Loucy (cell line): ENCODE results near the gene PPP2R2B.

Experiments used
- H2AFZ ChIP-seq: fragments of 200-600 bp; sonication (generic); 2 replicates; pipeline ENCODE4 v1.6.0; 2016; ENCODE audit warnings: antibody characterized with exemption, mild to moderate bottlenecking, low read length, moderate library complexity
- H3F3A ChIP-seq: fragments of 200-600 bp; 2 replicates; pipeline ENCODE4 v1.6.0; 2016; ENCODE audit warnings: antibody characterized with exemption, low read depth, mild to moderate bottlenecking
- H3K27me3 ChIP-seq: fragments of 200-600 bp; sonication (generic); 2 replicates; pipeline ENCODE4 v1.6.1; 2014; ENCODE audit warnings: low read length, mild to moderate bottlenecking; ENCODE audit not compliant: insufficient read depth, poor library complexity, severe bottlenecking
- H3K36me3 ChIP-seq: fragments of 200-600 bp; sonication (generic); 2 replicates; pipeline ENCODE4 v1.6.1; 2016; ENCODE audit warnings: low read length; ENCODE audit not compliant: insufficient read depth
- H3K4me1 ChIP-seq: fragments of 200-600 bp; sonication (generic); 2 replicates; pipeline ENCODE4 v1.5.1; 2014; ENCODE audit warnings: low read length, mild to moderate bottlenecking; ENCODE audit not compliant: insufficient read depth, poor library complexity, severe bottlenecking
- H3K4me2 ChIP-seq: fragments of 200-600 bp; sonication (generic); 2 replicates; pipeline ENCODE4 v1.6.0; 2014; ENCODE audit warnings: antibody characterized with exemption, low read length, low read depth, mild to moderate bottlenecking; ENCODE audit not compliant: poor library complexity, severe bottlenecking
- H3K4me3 ChIP-seq: fragments of 200-600 bp; sonication (generic); 2 replicates; pipeline ENCODE4 v1.5.1; 2014; ENCODE audit warnings: low read length, mild to moderate bottlenecking, mixed read lengths; ENCODE audit not compliant: poor library complexity, severe bottlenecking
- H3K79me2 ChIP-seq: fragments of 200-600 bp; sonication (generic); 2 replicates; pipeline ENCODE4 v1.6.1; 2014; ENCODE audit warnings: low read length; ENCODE audit not compliant: insufficient read depth
- H3K9ac ChIP-seq: fragments of 200-600 bp; sonication (generic); 2 replicates; pipeline ENCODE4 v1.6.0; 2014; ENCODE audit warnings: mild to moderate bottlenecking, low read depth, low read length, moderate library complexity; ENCODE audit not compliant: poor library complexity, severe bottlenecking
- H3K9me2 ChIP-seq: fragments of 200-600 bp; sonication (generic); replicated peaks from 2 replicates; pipeline ENCODE4 v1.6.1; 2016; ENCODE audit warnings: low read depth, low read length, mixed read lengths
- H3K9me3 ChIP-seq: fragments of 200-600 bp; sonication (generic); 2 replicates; pipeline ENCODE4 v1.6.1; 2014; ENCODE audit warnings: mild to moderate bottlenecking, antibody characterized with exemption, low read length, low read depth; ENCODE audit not compliant: insufficient read depth
- H4K20me1 ChIP-seq: fragments of 200-600 bp; sonication (generic); 2 replicates; pipeline ENCODE4 v1.6.0; 2014; ENCODE audit warnings: antibody characterized with exemption, low read length, mild to moderate bottlenecking; ENCODE audit not compliant: insufficient read depth, poor library complexity, severe bottlenecking
- CTCF ChIP-seq: fragments of 200-600 bp; sonication (generic); conservative IDR thresholded peaks from 2 replicates; pipeline ENCODE4 v1.5.1; 2014; ENCODE audit warnings: mild to moderate bottlenecking, antibody characterized with exemption, low read length
- EZH2phosphoT487 ChIP-seq: fragments of 200-600 bp; IDR thresholded peaks from 2 replicates; pipeline ENCODE4 v1.6.1; 2018; ENCODE audit warnings: antibody characterized with exemption, mild to moderate bottlenecking, moderate library complexity, borderline replicate concordance

Gene PPP2R2B

GRCh38 chr5:146799231-146799630, 79.3 kb downstream of the PPP2R2B start:
- Histone ChIP-seq H3K27me3 (no peaks in the 10 kb centered on the region), H3K4me2 (no peak overlapping the region), H3K4me1 (no peaks in the 10 kb centered on the region), H4K20me1 (no peaks in the 10 kb centered on the region), H3K4me3 (no peak overlapping the region), H3K9me3 (no peaks in the 10 kb centered on the region), H3K9ac (no peak overlapping the region), H2AFZ (no peak overlapping the region), H3K36me3 (no peaks in the 10 kb centered on the region), H3K79me2 (no peaks in the 10 kb centered on the region), H3K9me2 (no peaks in the 10 kb centered on the region), H3F3A (no peaks in the 10 kb centered on the region)
- TF ChIP-seq CTCF, result no peak
- TF ChIP-seq EZH2phosphoT487, result no peak

- H3K4me3 ChIP-seq, result no peak overlapping the region
- no peak overlapping the region for H3K9ac ChIP-seq
- no peaks in the 10 kb centered on the region for H3K9me3 ChIP-seq
- no peaks in the 10 kb centered on the region for H3K27me3 ChIP-seq
- no peaks in the 10 kb centered on the region for H3K36me3 ChIP-seq
- H3K4me1 ChIP-seq, result no peaks in the 10 kb centered on the region
- H3K4me2 ChIP-seq, result no peak overlapping the region
- no peaks in the 10 kb centered on the region for H3F3A ChIP-seq
- H3K9me2 ChIP-seq, result no peaks in the 10 kb centered on the region
- H2AFZ ChIP-seq, result no peak overlapping the region
- H3K79me2 ChIP-seq, result no peaks in the 10 kb centered on the region
- H4K20me1 ChIP-seq, result no peaks in the 10 kb centered on the region
- no peak for TF ChIP-seq EZH2phosphoT487
- TF ChIP-seq CTCF, result no peak
These were observed 80.9 kb downstream of the PPP2R2B start for GRCh38 chr5:146797658-146798057.

GRCh38 chr5:146796911-146797310, 81.6 kb downstream of the PPP2R2B start:
- H3K9me2 ChIP-seq, result no peaks in the 10 kb centered on the region
- H3K36me3 ChIP-seq, result no peaks in the 10 kb centered on the region
- no peaks in the 10 kb centered on the region for H3K79me2 ChIP-seq
- no peaks in the 10 kb centered on the region for H3K27me3 ChIP-seq
- no peak overlapping the region for H3K4me3 ChIP-seq
- no peaks in the 10 kb centered on the region for H3F3A ChIP-seq
- no peaks in the 10 kb centered on the region for H3K9me3 ChIP-seq
- H2AFZ ChIP-seq, result no peak overlapping the region
- no peaks in the 10 kb centered on the region for H4K20me1 ChIP-seq
- TF ChIP-seq CTCF (no peak), EZH2phosphoT487 (no peak)
- H3K4me2 ChIP-seq, result no peak overlapping the region
- H3K4me1 ChIP-seq, result no peaks in the 10 kb centered on the region
- H3K9ac ChIP-seq, result no peak overlapping the region
